H1 (cell line): ENCODE measurements around the gene GALNT7. TPM values are rescaled to one million over a fixed set of nuclear protein-coding genes. Genes with fewer than 3 reads are reported as not detected.

Experiments
- CBX8 ChIP-seq: fragments of 300-800, 300-1000 bp; sonication (generic); IDR thresholded peaks from 2 replicates; pipeline ENCODE4 v1.7.1; 2016; ENCODE audit warnings: low read depth, low read length, borderline replicate concordance
- CHD7 ChIP-seq: fragments of 300-600 bp; sonication (generic); IDR thresholded peaks from 2 replicates; pipeline ENCODE4 v1.7.1; 2012; ENCODE audit warnings: low read length, moderate library complexity, mild to moderate bottlenecking, inconsistent platforms; ENCODE audit not compliant: insufficient replicate concordance
- FOSL1 ChIP-seq: IDR thresholded peaks from 2 replicates; pipeline ENCODE4 v1.6.1; 2011; ENCODE audit warnings: mild to moderate bottlenecking, low read depth, low read length, moderate library complexity; ENCODE audit not compliant: insufficient read depth
- HDAC6 ChIP-seq: IDR thresholded peaks from one replicate; pipeline ENCODE4 v1.7.1; 2012; ENCODE audit warnings: low read depth, mild to moderate bottlenecking, inconsistent platforms, low read length, moderate library complexity
- MAFK ChIP-seq: IDR thresholded peaks from 2 replicates; pipeline ENCODE4 v1.6.1; 2012; ENCODE audit warnings: low read depth, mild to moderate bottlenecking, improper control_type of control experiment, low read length
- MAX ChIP-seq: IDR thresholded peaks from 2 replicates; pipeline ENCODE4 v1.6.1; 2012; ENCODE audit warnings: inconsistent platforms
- RAD21 ChIP-seq, 2 experiments: IDR thresholded peaks in 1 of 2; conservative IDR thresholded peaks in 1 of 2; 2 replicates each; pipeline ENCODE4 v1.6.1; 2011; ENCODE audit warnings: low read depth in 2 of 2, low read length in 2 of 2, improper control_type of control experiment in 1 of 2, inconsistent platforms in 1 of 2, mild to moderate bottlenecking in 1 of 2, moderate library complexity in 1 of 2
- SAP30 ChIP-seq: fragments of 300-600 bp; sonication (generic); IDR thresholded peaks from 2 replicates; pipeline ENCODE4 v1.7.1; 2012; ENCODE audit warnings: low read length, moderate library complexity, mild to moderate bottlenecking, inconsistent platforms; ENCODE audit not compliant: insufficient read depth, insufficient replicate concordance
- SP2 ChIP-seq: IDR thresholded peaks from 2 replicates; pipeline ENCODE4 v1.6.1; 2012; ENCODE audit warnings: mild to moderate bottlenecking, low read length, inconsistent platforms
- SRF ChIP-seq: IDR thresholded peaks from 2 replicates; pipeline ENCODE4 v1.6.1; 2011; ENCODE audit warnings: mild to moderate bottlenecking, low read depth, low read length, moderate library complexity
- polyA plus RNA-seq, 7 experiments: library from polyadenylated mRNA; depleted of rRNA in 3 of 7; stranded (reverse) in 5 of 7; unstranded in 2 of 7; fragments of >200 nt in 5 of 7; fragments of 200-250 nt in 2 of 7; gene quantifications; 1 replicate in 5 of 7; 2 replicates in 1 of 7; 4 replicates in 1 of 7; pipeline versions ENCODE4 v1.2.1 to v1.2.3, GENCODE V29; 2011 to 2013; ENCODE audit warnings: missing spikeins in 2 of 7, mixed read lengths in 2 of 7
- total RNA-seq: library from RNA; stranded (reverse); fragmentation: NEBNext Ultra II Directional; extraction: Animal tissue kit (Norgen Biotek cat#: 25700); gene quantifications from 2 replicates; pipeline ENCODE4 v1.2.1, GENCODE V29; 2021

The GALNT7 gene
- total and polyA plus RNA-seq, 2 of the 8 experiments (the other 6 are each of a cell fraction or from before 2014, with no cell fraction given), result 22.4 to 85.5 TPM

GRCh38 chr4:173365359-173365996, 196.9 kb downstream of the GALNT7 start (continued):
- no peak for TF ChIP-seq CHD7
- no peak for TF ChIP-seq SP2
- TF ChIP-seq HDAC6, result no peak
- TF ChIP-seq FOSL1, result no peak
- TF ChIP-seq SRF, result no peak
- no peak for TF ChIP-seq SAP30
- TF ChIP-seq RAD21 (IDR thresholded peaks at IDR 0.05 in 1 of 2, conservative IDR thresholded peaks at IDR 0.05 in 1 of 2; ENCODE audit: low read depth in 2 of 2, low read length in 2 of 2), result no peak
- TF ChIP-seq MAX, result no peak
- no peak for TF ChIP-seq CBX8
- TF ChIP-seq MAFK, result no peak
